ENCODE results near the gene PNPLA4. TPM values are rescaled to one million over a fixed set of nuclear protein-coding genes. Genes with fewer than 3 reads are reported as not detected.

PNPLA4 gene, protein sequence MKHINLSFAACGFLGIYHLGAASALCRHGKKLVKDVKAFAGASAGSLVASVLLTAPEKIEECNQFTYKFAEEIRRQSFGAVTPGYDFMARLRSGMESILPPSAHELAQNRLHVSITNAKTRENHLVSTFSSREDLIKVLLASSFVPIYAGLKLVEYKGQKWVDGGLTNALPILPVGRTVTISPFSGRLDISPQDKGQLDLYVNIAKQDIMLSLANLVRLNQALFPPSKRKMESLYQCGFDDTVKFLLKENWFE
- 13.7 and 14.8 TPM in 2 replicates for total RNA-seq (2022)
- Bru-seq, nascent RNA = percentile 48 among the genes with signal in this experiment
- percentile 39 among the genes with signal in this experiment for BruChase-seq, experiment 1, labeled RNA remaining after a 6-hour chase
- percentile 32 among the genes with signal in this experiment for BruChase-seq, experiment 2, labeled RNA remaining after a 2-hour chase
- long read RNA-seq, transcript PNPLA4-201 (7 exons, 3,372 nt) = major isoform, 14 of 21 reads
- long read RNA-seq, partial matches to known transcripts = 3 of 21 reads
- long read RNA-seq, other reads (novel, unspliced or antisense) = 4 of 21 reads

- Mint-ChIP-seq H3K27ac (ENCODE audit: unreplicated experiment) (peak within 1 kb of the TSS; percentile 81), H3K9me3 (ENCODE audit: low read depth, unreplicated experiment) (no peaks in the 10 kb centered on the region), H3K27me3 (ENCODE audit: unreplicated experiment) (no peaks in the 10 kb centered on the region), H3K4me3 (ENCODE audit: low read depth, unreplicated experiment) (peak within 1 kb of the TSS; percentile 73), H3K4me1 (ENCODE audit: low read depth, unreplicated experiment) (no peaks in the 10 kb centered on the region), H3K36me3 (ENCODE audit: insufficient read depth, unreplicated experiment) (peaks cover 9% of the 10 kb centered on the region)
- TF ChIP-seq CTCF (IDR thresholded peaks at IDR 0.05; ENCODE audit: unreplicated experiment) = no peak
- DNase-seq = peak; percentile 87
- BruUV-seq (replicated peaks) = TSS peak; percentile 78
- intact Hi-C loops (cut with micrococcal nuclease; ENCODE audit: unreplicated experiment) = loop anchor here (10.0 kb wide), 1 partner anchor 1903 kb away; no protein-coding TSS in a partner anchor
- CTCF ChIA-PET = no interaction called here
Measured at GRCh38 chrX:7927259-7928167, at the start of gene PNPLA4. Gene PNPLA4 (minus strand): TSS chrX:7927413. CDS start chrX:7926119, 1,294 bp downstream.

- H3K27ac Mint-ChIP-seq (ENCODE audit: unreplicated experiment) = no peak overlapping the region
- H3K9me3 Mint-ChIP-seq (ENCODE audit: low read depth, unreplicated experiment) = no peaks in the 10 kb centered on the region
- CTCF ChIA-PET = no interaction called here
- H3K27me3 Mint-ChIP-seq (ENCODE audit: unreplicated experiment) = no peaks in the 10 kb centered on the region
- DNase-seq = no peak
- no TSS peak for BruUV-seq (replicated peaks)
- no peaks in the 10 kb centered on the region for H3K36me3 Mint-ChIP-seq (ENCODE audit: insufficient read depth, unreplicated experiment)
- H3K4me3 Mint-ChIP-seq (ENCODE audit: low read depth, unreplicated experiment) = no peak overlapping the region
- intact Hi-C loops (cut with micrococcal nuclease; ENCODE audit: unreplicated experiment) = no loop called here
- no peaks in the 10 kb centered on the region for H3K4me1 Mint-ChIP-seq (ENCODE audit: low read depth, unreplicated experiment)
- no peak for TF ChIP-seq CTCF (IDR thresholded peaks at IDR 0.05; ENCODE audit: unreplicated experiment)
Measured at GRCh38 chrX:7972586-7972985, 45.4 kb upstream of the PNPLA4 start.

GRCh38 chrX:7970428-7970827 is 43.2 kb upstream of the PNPLA4 start:
- DNase-seq = no peak
- CTCF ChIA-PET = no interaction called here
- Mint-ChIP-seq H3K4me3 (ENCODE audit: low read depth, unreplicated experiment) (no peak overlapping the region), H3K4me1 (ENCODE audit: low read depth, unreplicated experiment) (no peaks in the 10 kb centered on the region), H3K9me3 (ENCODE audit: low read depth, unreplicated experiment) (no peaks in the 10 kb centered on the region), H3K27me3 (ENCODE audit: unreplicated experiment) (no peaks in the 10 kb centered on the region), H3K27ac (ENCODE audit: unreplicated experiment) (no peak overlapping the region), H3K36me3 (ENCODE audit: insufficient read depth, unreplicated experiment) (no peaks in the 10 kb centered on the region)
- intact Hi-C loops (cut with micrococcal nuclease; ENCODE audit: unreplicated experiment) = no loop called here
- BruUV-seq (replicated peaks) = no TSS peak
- TF ChIP-seq CTCF (IDR thresholded peaks at IDR 0.05; ENCODE audit: unreplicated experiment) = no peak

- H3K4me3 Mint-ChIP-seq (ENCODE audit: low read depth, unreplicated experiment) = no peak overlapping the region
- intact Hi-C loops (cut with micrococcal nuclease; ENCODE audit: unreplicated experiment) = no loop called here
Measured at GRCh38 chrX:7965436-7965835, 38.2 kb upstream of the PNPLA4 start.

More at GRCh38 chrX:7965436-7965835, 38.2 kb upstream of the PNPLA4 start:
- Mint-ChIP-seq H3K27ac (ENCODE audit: unreplicated experiment) (no peak overlapping the region), H3K4me1 (ENCODE audit: low read depth, unreplicated experiment) (no peaks in the 10 kb centered on the region), H3K9me3 (ENCODE audit: low read depth, unreplicated experiment) (peaks cover 7% of the 10 kb centered on the region), H3K36me3 (ENCODE audit: insufficient read depth, unreplicated experiment) (no peaks in the 10 kb centered on the region), H3K27me3 (ENCODE audit: unreplicated experiment) (no peaks in the 10 kb centered on the region)
- no peak for DNase-seq
- TF ChIP-seq CTCF (IDR thresholded peaks at IDR 0.05; ENCODE audit: unreplicated experiment) = no peak
- CTCF ChIA-PET = no interaction called here
- BruUV-seq (replicated peaks) = no TSS peak
